ENCODE data around the gene ELMO1. TPM values are rescaled to one million over a fixed set of nuclear protein-coding genes. Genes with fewer than 3 reads are reported as not detected.

Gene ELMO1
- total RNA-seq, 1 experiment from 2014 or later, result 7.8 TPM

DNA sequence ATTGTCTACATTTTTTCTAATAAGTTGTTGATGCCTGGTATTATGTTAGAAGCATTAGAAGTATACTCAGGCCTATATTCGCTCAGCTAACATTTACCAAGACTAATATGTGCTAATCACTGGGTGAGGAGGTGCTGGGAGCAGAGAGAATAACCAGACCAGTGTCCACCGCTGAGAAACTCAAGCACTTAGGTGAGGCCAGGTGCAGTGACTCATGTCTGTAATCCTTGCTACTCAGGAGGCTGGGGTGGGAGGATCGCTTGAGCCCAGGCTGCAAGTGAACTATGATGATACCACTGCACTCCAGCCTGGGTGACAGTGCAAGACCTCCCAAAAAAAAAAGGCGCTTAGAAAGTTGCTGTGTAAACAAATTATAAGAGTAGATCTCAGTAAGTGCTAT, 542.2 kb downstream of the ELMO1 start:
- no CpG with 5 or more reads among the region's 4 CpGs for WGBS (ENCODE audit: extremely low coverage, insufficient read length, low lambda C conversion rate)
- Histone ChIP-seq H3K4me1 (ENCODE audit: insufficient read depth, low read length) (no peaks in the 10 kb centered on the region), H2BK15ac (ENCODE audit: low read depth, low read length) (no peak overlapping the region)

More for the DNA sequence above, 542.2 kb downstream of the ELMO1 start:
- Histone ChIP-seq H4K91ac (ENCODE audit: insufficient read length, low read depth, low read length) (no peak overlapping the region), H3K27ac (ENCODE audit: insufficient read length, low read depth, low read length) (no peak overlapping the region), H3K23ac (ENCODE audit: insufficient read length, low read depth, low read length) (no peak overlapping the region), H2AK5ac (ENCODE audit: insufficient read length, low read length) (no peak overlapping the region), H4K5ac (ENCODE audit: insufficient read length, low read depth, low read length) (no peak overlapping the region), H3K23me2 (ENCODE audit: insufficient read length, low read depth, low read length, poor library complexity, severe bottlenecking) (no peaks in the 10 kb centered on the region), H3K9me3 (ENCODE audit: control insufficient read depth, low read depth, low read length) (no peaks in the 10 kb centered on the region), H2BK12ac (ENCODE audit: insufficient read length, low read depth, low read length) (no peak overlapping the region), H4K8ac (replicated peaks; ENCODE audit: insufficient read length, low read depth, low read length) (no peak overlapping the region), H3K27me3 (ENCODE audit: insufficient read depth, low read length) (no peaks in the 10 kb centered on the region), H3T11ph (ENCODE audit: low read length) (no peak overlapping the region), H2BK20ac (ENCODE audit: low read depth, low read length, poor library complexity, severe bottlenecking) (no peak overlapping the region), H3K18ac (ENCODE audit: insufficient read length, low read depth, low read length) (no peak overlapping the region), H3K79me2 (ENCODE audit: insufficient read depth, low read length) (no peaks in the 10 kb centered on the region), H2BK5ac (ENCODE audit: insufficient read length, low read length) (no peak overlapping the region), H3K4ac (ENCODE audit: low read depth, low read length) (no peak overlapping the region), H3K79me1 (ENCODE audit: insufficient read depth, low read depth, low read length, poor library complexity, severe bottlenecking) (no peaks in the 10 kb centered on the region), H3K14ac (ENCODE audit: insufficient read depth, low read length) (no peak overlapping the region), H4K20me1 (ENCODE audit: control insufficient read depth, insufficient read depth, insufficient read length) (no peaks in the 10 kb centered on the region), H3K9ac (ENCODE audit: extremely low read depth, insufficient read length, low read length) (no peak overlapping the region), H2AFZ (ENCODE audit: low read length) (no peak overlapping the region), H3K4me2 (ENCODE audit: insufficient read depth, insufficient read length, low read length) (no peak overlapping the region), H2BK120ac (ENCODE audit: low read depth, low read length, poor library complexity, severe bottlenecking) (no peak overlapping the region), H3K56ac (ENCODE audit: insufficient read length, low read depth, low read length) (no peak overlapping the region)
- no peak for DNase-seq
- no peaks in the 10 kb centered on the region for H3K27me3 Mint-ChIP-seq (ENCODE audit: low read depth)
- no peak overlapping the region for H3K27ac Mint-ChIP-seq
- no peaks in the 10 kb centered on the region for H3K9me3 Mint-ChIP-seq
- peaks cover 7 to 8% of the 10 kb centered on the region in 2 experiments; a peak in 2 of 4 replicates for H3K4me1 Mint-ChIP-seq
- no peaks in the 10 kb centered on the region for H3K36me3 Mint-ChIP-seq (ENCODE audit: insufficient read depth in 1 of 3, low read depth in 3 of 3)
- TF ChIP-seq, protein P1, sequence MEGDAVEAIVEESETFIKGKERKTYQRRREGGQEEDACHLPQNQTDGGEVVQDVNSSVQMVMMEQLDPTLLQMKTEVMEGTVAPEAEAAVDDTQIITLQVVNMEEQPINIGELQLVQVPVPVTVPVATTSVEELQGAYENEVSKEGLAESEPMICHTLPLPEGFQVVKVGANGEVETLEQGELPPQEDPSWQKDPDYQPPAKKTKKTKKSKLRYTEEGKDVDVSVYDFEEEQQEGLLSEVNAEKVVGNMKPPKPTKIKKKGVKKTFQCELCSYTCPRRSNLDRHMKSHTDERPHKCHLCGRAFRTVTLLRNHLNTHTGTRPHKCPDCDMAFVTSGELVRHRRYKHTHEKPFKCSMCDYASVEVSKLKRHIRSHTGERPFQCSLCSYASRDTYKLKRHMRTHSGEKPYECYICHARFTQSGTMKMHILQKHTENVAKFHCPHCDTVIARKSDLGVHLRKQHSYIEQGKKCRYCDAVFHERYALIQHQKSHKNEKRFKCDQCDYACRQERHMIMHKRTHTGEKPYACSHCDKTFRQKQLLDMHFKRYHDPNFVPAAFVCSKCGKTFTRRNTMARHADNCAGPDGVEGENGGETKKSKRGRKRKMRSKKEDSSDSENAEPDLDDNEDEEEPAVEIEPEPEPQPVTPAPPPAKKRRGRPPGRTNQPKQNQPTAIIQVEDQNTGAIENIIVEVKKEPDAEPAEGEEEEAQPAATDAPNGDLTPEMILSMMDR (conservative IDR thresholded peaks at IDR 0.05), result no peak
- no peak overlapping the region for H3K4me3 Mint-ChIP-seq
